ENCODE results near the gene CGGBP1.

DNA sequence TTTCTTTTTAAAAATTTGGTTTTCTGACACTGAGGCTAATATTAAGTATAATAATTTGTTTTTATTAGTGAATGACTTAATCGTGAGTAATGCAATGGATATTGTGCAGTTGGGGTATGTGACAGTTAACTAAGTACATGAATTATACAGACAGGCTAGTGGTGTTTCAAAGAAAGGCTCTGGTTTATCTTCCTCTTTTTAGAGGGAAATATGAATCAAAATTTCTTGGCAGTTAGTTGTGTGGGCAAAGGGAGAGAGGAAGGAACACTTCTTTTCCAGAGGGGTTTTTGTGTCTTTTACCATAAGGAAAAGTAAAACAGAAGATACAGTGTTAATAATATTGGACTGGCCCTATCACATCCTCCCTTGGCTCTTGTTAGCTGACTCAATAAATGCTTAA lies 2.9 kb upstream of the CGGBP1 start:
- TF ChIP-seq CTCF (IDR thresholded peaks at IDR 0.05) = no peak
- no peak for TF ChIP-seq POLR2A (IDR thresholded peaks at IDR 0.05)
- no peak for TF ChIP-seq POLR2AphosphoS5 (IDR thresholded peaks at IDR 0.05)
